Ovary (tissue), 3 donors: ENCODE results near the gene TSEN15.

Experiments
- EP300 ChIP-seq: sonication (generic); formaldehyde crosslinking; IDR thresholded peaks from one replicate; pipeline ENCODE4 v1.6.1; 2017; ENCODE audit warnings: antibody characterized with exemption
- POLR2A ChIP-seq: fragments of 450-650 bp; IDR thresholded peaks from one replicate; pipeline ENCODE4 v1.6.1; 2017; ENCODE audit warnings: antibody characterized with exemption, mild to moderate bottlenecking, moderate library complexity
- TF ChIP-seq, protein P1 (sequence below), 3 donors: fragments of 450-650 bp in 2 of 3; fragments of 200-600 bp in 1 of 3; IDR thresholded peaks; one replicate each; pipeline versions ENCODE4 v1.5.1 to v1.8.0; 2016 to 2022; ENCODE audit warnings: antibody characterized with exemption in 3 of 3, mild to moderate bottlenecking in 1 of 3
- donor health status: DM: no; HTN: no; CAD: no.

DNA sequence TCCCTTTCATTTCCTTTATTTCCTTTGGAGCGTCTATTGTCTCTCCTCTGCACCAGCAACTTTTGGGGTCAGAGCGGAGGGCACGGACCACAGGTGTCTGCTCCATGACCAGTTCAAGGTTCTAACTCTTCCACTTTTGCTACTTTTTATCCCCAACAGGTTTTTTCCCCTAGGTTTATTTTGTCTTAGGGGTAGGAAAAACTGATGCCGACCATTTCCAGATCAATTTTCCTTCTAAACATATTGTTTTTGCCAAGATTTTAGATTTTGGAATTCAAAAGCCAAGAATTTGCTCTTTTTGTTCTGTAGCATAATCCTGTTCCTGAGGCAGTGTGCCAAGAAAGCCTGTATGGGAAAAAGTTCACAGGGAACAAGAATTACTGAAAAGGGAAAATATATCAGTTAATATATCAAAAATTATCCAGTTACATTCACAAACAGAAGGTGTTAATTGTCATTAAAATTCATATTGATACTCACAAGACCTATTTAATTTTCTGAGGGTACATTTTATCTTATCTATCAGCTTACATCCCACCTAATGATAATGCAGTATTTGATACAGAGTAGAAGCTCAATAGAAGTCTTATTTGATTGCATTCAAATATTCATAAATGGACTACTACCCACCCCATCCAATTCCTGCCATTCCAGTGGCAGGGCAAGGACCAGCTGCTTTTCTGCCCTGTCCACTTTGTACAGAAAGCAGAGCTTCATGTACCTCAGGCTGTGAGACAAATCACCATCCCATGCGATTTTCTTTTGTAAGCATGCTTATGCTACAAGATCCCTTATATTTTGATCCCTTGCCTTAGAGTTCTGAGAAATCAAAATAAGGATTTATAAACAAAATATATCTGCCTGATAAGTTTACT lies 31.2 kb downstream of the TSEN15 start:
- TF ChIP-seq, protein P1, sequence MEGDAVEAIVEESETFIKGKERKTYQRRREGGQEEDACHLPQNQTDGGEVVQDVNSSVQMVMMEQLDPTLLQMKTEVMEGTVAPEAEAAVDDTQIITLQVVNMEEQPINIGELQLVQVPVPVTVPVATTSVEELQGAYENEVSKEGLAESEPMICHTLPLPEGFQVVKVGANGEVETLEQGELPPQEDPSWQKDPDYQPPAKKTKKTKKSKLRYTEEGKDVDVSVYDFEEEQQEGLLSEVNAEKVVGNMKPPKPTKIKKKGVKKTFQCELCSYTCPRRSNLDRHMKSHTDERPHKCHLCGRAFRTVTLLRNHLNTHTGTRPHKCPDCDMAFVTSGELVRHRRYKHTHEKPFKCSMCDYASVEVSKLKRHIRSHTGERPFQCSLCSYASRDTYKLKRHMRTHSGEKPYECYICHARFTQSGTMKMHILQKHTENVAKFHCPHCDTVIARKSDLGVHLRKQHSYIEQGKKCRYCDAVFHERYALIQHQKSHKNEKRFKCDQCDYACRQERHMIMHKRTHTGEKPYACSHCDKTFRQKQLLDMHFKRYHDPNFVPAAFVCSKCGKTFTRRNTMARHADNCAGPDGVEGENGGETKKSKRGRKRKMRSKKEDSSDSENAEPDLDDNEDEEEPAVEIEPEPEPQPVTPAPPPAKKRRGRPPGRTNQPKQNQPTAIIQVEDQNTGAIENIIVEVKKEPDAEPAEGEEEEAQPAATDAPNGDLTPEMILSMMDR (IDR thresholded peaks at IDR 0.05): no peak
- TF ChIP-seq POLR2A (no peak), EP300 (no peak)
